Measurements from ENCODE around the gene CHN2.
"Not testable (repeated sequence)": the region's sequence is repeated elsewhere in the genome, so short reads cannot be mapped to it uniquely, and the experiment has no call there.

DNA sequence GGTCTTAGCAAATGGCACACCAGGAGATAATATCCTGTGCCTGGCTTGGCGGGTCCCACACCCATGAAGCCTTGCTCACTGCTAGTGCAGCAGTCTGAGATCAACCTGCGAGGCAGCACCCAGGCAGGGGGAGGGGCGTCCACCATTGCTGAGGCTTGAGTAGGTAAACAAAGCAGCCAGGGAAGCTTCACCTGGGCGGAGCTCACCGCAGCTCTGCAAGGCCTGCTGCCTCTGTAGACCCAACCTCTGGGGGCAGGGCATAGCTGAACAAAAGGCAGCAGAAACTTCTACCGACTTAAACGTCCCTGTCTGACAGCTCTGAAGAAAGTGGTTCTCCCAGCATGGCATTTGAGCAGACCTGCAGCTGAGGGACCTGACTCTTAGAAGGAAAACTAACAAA, 334.0 kb downstream of the CHN2 start:
- TF ChIP-seq, protein P1, sequence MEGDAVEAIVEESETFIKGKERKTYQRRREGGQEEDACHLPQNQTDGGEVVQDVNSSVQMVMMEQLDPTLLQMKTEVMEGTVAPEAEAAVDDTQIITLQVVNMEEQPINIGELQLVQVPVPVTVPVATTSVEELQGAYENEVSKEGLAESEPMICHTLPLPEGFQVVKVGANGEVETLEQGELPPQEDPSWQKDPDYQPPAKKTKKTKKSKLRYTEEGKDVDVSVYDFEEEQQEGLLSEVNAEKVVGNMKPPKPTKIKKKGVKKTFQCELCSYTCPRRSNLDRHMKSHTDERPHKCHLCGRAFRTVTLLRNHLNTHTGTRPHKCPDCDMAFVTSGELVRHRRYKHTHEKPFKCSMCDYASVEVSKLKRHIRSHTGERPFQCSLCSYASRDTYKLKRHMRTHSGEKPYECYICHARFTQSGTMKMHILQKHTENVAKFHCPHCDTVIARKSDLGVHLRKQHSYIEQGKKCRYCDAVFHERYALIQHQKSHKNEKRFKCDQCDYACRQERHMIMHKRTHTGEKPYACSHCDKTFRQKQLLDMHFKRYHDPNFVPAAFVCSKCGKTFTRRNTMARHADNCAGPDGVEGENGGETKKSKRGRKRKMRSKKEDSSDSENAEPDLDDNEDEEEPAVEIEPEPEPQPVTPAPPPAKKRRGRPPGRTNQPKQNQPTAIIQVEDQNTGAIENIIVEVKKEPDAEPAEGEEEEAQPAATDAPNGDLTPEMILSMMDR (IDR thresholded peaks at IDR 0.05), result not testable (repeated sequence)
- TF ChIP-seq POLR2A (IDR thresholded peaks at IDR 0.05), result not testable (repeated sequence)

Data from prostate gland (tissue), 2 donors.